Mammary epithelial cell (primary cell): ENCODE measurements around the gene SLC35E2B.

Experiments
- EZH2 ChIP-seq: IDR thresholded peaks from 2 replicates; pipeline ENCODE4 v1.6.1; 2012; ENCODE audit warnings: low read length, inconsistent platforms, borderline replicate concordance
- TF ChIP-seq, protein P1 (sequence below), 2 donors: IDR thresholded peaks in 1 of 2; conservative IDR thresholded peaks in 1 of 2; 2 replicates each; pipeline ENCODE4 v1.5.1; 2011 to 2012; ENCODE audit warnings: inconsistent platforms in 2 of 2, low read length in 2 of 2, mild to moderate bottlenecking in 2 of 2, control low read depth in 1 of 2, low read depth in 1 of 2; ENCODE audit not compliant: insufficient read depth in 1 of 2; ENCODE audit errors: extremely low read depth in 1 of 2

DNA sequence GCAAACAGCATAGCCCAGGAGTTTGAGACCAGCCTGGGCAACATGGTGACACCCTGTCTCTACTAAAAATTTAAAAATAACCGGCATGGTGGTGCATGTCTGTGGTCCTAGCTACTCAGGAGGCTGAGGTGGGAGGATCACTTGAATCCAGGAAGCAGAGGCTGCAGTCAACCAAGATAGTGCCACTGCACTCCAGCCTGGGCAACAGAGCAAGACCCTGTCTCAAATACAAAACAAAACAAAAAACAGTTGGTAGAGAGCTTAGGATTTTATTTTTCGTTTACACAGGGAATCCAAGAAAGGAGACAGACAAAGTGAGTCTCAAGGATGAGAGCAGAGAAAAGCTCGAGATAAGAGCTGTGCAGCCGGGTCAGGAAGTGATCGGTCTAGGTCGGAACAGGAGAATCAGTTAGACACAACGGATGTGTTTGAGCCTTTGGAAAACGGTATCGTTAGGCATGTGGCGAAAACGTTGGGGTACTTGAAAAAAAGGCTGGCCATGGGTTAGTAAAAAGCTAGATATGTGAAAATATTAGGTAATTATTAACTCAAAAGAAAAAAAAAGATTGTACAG lies 79.0 kb downstream of the SLC35E2B start:
- TF ChIP-seq, protein P1, sequence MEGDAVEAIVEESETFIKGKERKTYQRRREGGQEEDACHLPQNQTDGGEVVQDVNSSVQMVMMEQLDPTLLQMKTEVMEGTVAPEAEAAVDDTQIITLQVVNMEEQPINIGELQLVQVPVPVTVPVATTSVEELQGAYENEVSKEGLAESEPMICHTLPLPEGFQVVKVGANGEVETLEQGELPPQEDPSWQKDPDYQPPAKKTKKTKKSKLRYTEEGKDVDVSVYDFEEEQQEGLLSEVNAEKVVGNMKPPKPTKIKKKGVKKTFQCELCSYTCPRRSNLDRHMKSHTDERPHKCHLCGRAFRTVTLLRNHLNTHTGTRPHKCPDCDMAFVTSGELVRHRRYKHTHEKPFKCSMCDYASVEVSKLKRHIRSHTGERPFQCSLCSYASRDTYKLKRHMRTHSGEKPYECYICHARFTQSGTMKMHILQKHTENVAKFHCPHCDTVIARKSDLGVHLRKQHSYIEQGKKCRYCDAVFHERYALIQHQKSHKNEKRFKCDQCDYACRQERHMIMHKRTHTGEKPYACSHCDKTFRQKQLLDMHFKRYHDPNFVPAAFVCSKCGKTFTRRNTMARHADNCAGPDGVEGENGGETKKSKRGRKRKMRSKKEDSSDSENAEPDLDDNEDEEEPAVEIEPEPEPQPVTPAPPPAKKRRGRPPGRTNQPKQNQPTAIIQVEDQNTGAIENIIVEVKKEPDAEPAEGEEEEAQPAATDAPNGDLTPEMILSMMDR (conservative IDR thresholded peaks at IDR 0.05 in 1 of 2, IDR thresholded peaks at IDR 0.05 in 1 of 2; ENCODE audit: extremely low read depth in 1 of 2, insufficient read depth in 1 of 2, low read depth in 1 of 2, low read length in 2 of 2): no peak
- TF ChIP-seq EZH2: no peak
